GM21717 (cell line): Measurements from ENCODE around the gene CBX8.

Experiments
- ATAC-seq: cut with Tn5 transposase; IDR thresholded peaks from one replicate; pipeline ENCODE4 v1.9.1; 2021; ENCODE audit warnings: mild to moderate bottlenecking, moderate library complexity; ENCODE audit not compliant: unreplicated experiment

Gene CBX8

GRCh38 chr17:79808763-79809529 is 12.1 kb upstream of the CBX8 start:
- no peak for ATAC-seq

GRCh38 chr17:79806863-79807720 is 10.2 kb upstream of the CBX8 start:
- ATAC-seq = no peak

GRCh38 chr17:79806446-79806760 is 9.5 kb upstream of the CBX8 start:
- no peak for ATAC-seq

GRCh38 chr17:79804856-79805696 is 8.2 kb upstream of the CBX8 start:
- ATAC-seq = peak; percentile 24

GRCh38 chr17:79803997-79804855 is 7.3 kb upstream of the CBX8 start:
- peak; percentile 50 for ATAC-seq

- no peak for ATAC-seq
Measured at GRCh38 chr17:79803421-79803996, 6.6 kb upstream of the CBX8 start.

- ATAC-seq = no peak
Measured at GRCh38 chr17:79802736-79803420, 6.0 kb upstream of the CBX8 start.

GRCh38 chr17:79802039-79802735 is 5.3 kb upstream of the CBX8 start:
- ATAC-seq = no peak

GRCh38 chr17:79801156-79802038 is 4.5 kb upstream of the CBX8 start:
- no peak for ATAC-seq

- no peak for ATAC-seq
Measured at GRCh38 chr17:79800325-79801155, 3.7 kb upstream of the CBX8 start.

- no peak for ATAC-seq
Measured at GRCh38 chr17:79799538-79800324, 2.9 kb upstream of the CBX8 start.

- ATAC-seq = no peak
Measured at GRCh38 chr17:79799174-79799537, 2.3 kb upstream of the CBX8 start.

GRCh38 chr17:79798299-79799173 is 1.7 kb upstream of the CBX8 start:
- no peak for ATAC-seq

- no peak for ATAC-seq
Measured at GRCh38 chr17:79797492-79798298, 818 bp upstream of the CBX8 start.

GRCh38 chr17:79796444-79796762 is 474 bp downstream of the CBX8 start:
- no peak for ATAC-seq
